ENCODE data around the gene WDFY1.
A peak's percentile ranks its signal among the peaks of the same experiment; 100 is the strongest.

The WDFY1 gene

DNA sequence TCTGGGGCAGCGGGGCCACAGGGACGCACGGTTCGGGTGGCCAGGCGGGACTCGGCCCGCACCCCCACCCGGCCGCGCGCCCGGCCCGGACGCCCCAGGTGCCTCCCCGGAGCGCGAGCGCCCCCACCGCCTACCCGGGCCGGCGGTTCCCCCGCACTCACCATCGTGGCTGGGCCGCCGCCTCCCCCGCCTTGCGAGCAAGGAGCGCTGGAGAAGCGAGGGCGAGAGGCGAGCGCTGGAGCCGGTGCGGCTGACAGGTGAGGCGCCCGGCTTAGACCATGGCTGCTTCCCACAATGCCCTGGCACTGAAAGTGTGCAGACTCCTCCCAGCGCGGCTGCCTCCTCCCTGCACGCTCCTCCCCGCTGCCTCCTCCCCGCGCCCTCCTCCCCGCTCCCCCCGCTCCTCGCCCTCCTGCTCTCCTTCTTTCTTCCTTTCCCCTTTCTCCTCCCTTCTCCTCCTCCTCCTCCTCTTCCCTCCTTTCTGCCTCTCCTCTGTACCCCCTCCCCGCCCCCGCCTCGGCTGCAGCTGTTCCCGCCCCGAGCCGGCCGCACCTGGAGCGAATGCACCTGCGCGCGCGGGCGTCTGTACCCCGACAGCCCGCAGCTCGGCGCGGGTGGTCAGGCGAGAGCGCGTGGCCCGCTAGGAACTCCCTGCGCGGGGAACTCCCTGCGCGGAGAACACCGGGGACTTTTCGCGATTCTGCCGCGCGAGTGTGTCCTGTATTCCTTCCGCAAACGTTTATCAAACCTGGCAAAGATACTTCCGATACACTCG is 107.7 kb downstream of the WDFY1 start, which contains the start of gene AP1S3 (continued):
- TF ChIP-seq ZSCAN30 (tag by site-specific recombination; IDR thresholded peaks at IDR 0.05), result no peak
- no peak for TF ChIP-seq ZNF658 (tag by site-specific recombination; IDR thresholded peaks at IDR 0.05)
- peak; percentile 32 for TF ChIP-seq ZXDB (tag by site-specific recombination; IDR thresholded peaks at IDR 0.05)
- TF ChIP-seq ZNF600 (tag by site-specific recombination; IDR thresholded peaks at IDR 0.05), result no peak
- no peak for TF ChIP-seq ZNF10 (tag by site-specific recombination; IDR thresholded peaks at IDR 0.05)
- TF ChIP-seq ZNF837 (tag by site-specific recombination; IDR thresholded peaks at IDR 0.05), result no peak
- no peak for TF ChIP-seq ZNF157 (tag by site-specific recombination; IDR thresholded peaks at IDR 0.05)
- TF ChIP-seq, protein P1, sequence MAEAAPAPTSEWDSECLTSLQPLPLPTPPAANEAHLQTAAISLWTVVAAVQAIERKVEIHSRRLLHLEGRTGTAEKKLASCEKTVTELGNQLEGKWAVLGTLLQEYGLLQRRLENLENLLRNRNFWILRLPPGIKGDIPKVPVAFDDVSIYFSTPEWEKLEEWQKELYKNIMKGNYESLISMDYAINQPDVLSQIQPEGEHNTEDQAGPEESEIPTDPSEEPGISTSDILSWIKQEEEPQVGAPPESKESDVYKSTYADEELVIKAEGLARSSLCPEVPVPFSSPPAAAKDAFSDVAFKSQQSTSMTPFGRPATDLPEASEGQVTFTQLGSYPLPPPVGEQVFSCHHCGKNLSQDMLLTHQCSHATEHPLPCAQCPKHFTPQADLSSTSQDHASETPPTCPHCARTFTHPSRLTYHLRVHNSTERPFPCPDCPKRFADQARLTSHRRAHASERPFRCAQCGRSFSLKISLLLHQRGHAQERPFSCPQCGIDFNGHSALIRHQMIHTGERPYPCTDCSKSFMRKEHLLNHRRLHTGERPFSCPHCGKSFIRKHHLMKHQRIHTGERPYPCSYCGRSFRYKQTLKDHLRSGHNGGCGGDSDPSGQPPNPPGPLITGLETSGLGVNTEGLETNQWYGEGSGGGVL (tag by site-specific recombination; IDR thresholded peaks at IDR 0.05), result peak; percentile 94
- TF ChIP-seq KLF8 (tag by site-specific recombination; IDR thresholded peaks at IDR 0.05), result peak; percentile 70
- TF ChIP-seq, protein P2, sequence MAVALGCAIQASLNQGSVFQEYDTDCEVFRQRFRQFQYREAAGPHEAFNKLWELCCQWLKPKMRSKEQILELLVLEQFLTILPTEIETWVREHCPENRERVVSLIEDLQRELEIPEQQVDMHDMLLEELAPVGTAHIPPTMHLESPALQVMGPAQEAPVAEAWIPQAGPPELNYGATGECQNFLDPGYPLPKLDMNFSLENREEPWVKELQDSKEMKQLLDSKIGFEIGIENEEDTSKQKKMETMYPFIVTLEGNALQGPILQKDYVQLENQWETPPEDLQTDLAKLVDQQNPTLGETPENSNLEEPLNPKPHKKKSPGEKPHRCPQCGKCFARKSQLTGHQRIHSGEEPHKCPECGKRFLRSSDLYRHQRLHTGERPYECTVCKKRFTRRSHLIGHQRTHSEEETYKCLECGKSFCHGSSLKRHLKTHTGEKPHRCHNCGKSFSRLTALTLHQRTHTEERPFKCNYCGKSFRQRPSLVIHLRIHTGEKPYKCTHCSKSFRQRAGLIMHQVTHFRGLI (tag by site-specific recombination; IDR thresholded peaks at IDR 0.05), result no peak
- TF ChIP-seq ZNF112 (tag by site-specific recombination; IDR thresholded peaks at IDR 0.05), result no peak
- no peak; the same call in 1 of the 2 replicates for TF ChIP-seq ZNF843 (tag by site-specific recombination; IDR thresholded peaks at IDR 0.05)
- TF ChIP-seq ZNF792 (tag by site-specific recombination; IDR thresholded peaks at IDR 0.05), result no peak
- no peak for TF ChIP-seq ZNF785 (tag by site-specific recombination; IDR thresholded peaks at IDR 0.05)
- TF ChIP-seq, protein P3, sequence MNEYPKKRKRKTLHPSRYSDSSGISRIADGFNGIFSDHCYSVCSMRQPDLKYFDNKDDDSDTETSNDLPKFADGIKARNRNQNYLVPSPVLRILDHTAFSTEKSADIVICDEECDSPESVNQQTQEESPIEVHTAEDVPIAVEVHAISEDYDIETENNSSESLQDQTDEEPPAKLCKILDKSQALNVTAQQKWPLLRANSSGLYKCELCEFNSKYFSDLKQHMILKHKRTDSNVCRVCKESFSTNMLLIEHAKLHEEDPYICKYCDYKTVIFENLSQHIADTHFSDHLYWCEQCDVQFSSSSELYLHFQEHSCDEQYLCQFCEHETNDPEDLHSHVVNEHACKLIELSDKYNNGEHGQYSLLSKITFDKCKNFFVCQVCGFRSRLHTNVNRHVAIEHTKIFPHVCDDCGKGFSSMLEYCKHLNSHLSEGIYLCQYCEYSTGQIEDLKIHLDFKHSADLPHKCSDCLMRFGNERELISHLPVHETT (tag by site-specific recombination; IDR thresholded peaks at IDR 0.05), result no peak
- TF ChIP-seq SP3 (tag by site-specific recombination; IDR thresholded peaks at IDR 0.05), result peak; percentile 85
- no peak for TF ChIP-seq ZNF211 (tag by site-specific recombination; IDR thresholded peaks at IDR 0.05; ENCODE audit: low read depth)
- TF ChIP-seq ZNF280C (tag by site-specific recombination; IDR thresholded peaks at IDR 0.05), result no peak
- no peak for TF ChIP-seq ZBTB8A (tag by site-specific recombination; IDR thresholded peaks at IDR 0.05)
- TF ChIP-seq ZBTB20 (tag by site-specific recombination; IDR thresholded peaks at IDR 0.05), result peak; percentile 42; the same call in 1 of the 2 replicates
- TF ChIP-seq, protein P4, sequence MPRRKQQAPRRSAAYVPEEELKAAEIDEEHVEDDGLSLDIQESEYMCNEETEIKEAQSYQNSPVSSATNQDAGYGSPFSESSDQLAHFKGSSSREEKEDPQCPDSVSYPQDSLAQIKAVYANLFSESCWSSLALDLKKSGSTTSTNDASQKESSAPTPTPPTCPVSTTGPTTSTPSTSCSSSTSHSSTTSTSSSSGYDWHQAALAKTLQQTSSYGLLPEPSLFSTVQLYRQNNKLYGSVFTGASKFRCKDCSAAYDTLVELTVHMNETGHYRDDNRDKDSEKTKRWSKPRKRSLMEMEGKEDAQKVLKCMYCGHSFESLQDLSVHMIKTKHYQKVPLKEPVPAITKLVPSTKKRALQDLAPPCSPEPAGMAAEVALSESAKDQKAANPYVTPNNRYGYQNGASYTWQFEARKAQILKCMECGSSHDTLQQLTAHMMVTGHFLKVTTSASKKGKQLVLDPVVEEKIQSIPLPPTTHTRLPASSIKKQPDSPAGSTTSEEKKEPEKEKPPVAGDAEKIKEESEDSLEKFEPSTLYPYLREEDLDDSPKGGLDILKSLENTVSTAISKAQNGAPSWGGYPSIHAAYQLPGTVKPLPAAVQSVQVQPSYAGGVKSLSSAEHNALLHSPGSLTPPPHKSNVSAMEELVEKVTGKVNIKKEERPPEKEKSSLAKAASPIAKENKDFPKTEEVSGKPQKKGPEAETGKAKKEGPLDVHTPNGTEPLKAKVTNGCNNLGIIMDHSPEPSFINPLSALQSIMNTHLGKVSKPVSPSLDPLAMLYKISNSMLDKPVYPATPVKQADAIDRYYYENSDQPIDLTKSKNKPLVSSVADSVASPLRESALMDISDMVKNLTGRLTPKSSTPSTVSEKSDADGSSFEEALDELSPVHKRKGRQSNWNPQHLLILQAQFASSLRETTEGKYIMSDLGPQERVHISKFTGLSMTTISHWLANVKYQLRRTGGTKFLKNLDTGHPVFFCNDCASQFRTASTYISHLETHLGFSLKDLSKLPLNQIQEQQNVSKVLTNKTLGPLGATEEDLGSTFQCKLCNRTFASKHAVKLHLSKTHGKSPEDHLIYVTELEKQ (tag by site-specific recombination; IDR thresholded peaks at IDR 0.05; ENCODE audit: borderline replicate concordance), result no peak
- TF ChIP-seq ZFP41 (tag by site-specific recombination; IDR thresholded peaks at IDR 0.05; ENCODE audit: borderline replicate concordance), result no peak
- TF ChIP-seq MYNN (tag by site-specific recombination; IDR thresholded peaks at IDR 0.05; ENCODE audit: borderline replicate concordance), result no peak
- no peak for TF ChIP-seq HOXA7 (CRISPR knock-in tag; IDR thresholded peaks at IDR 0.05; ENCODE audit: borderline replicate concordance)
- TF ChIP-seq ZNF121 (tag by site-specific recombination; IDR thresholded peaks at IDR 0.05), result no peak
- TF ChIP-seq ZNF416 (tag by site-specific recombination; IDR thresholded peaks at IDR 0.05), result no peak
- no peak for TF ChIP-seq ZNF513 (tag by site-specific recombination; IDR thresholded peaks at IDR 0.05)
- no peak for TF ChIP-seq ZNF175 (tag by site-specific recombination; IDR thresholded peaks at IDR 0.05)
- 0 out of 2 replicates have a peak, but pooled peaks have one; percentile 21 for TF ChIP-seq ZNF501 (tag by site-specific recombination; IDR thresholded peaks at IDR 0.05)
